Measurements from ENCODE around the gene SPATA6L.

Gene SPATA6L

DNA sequence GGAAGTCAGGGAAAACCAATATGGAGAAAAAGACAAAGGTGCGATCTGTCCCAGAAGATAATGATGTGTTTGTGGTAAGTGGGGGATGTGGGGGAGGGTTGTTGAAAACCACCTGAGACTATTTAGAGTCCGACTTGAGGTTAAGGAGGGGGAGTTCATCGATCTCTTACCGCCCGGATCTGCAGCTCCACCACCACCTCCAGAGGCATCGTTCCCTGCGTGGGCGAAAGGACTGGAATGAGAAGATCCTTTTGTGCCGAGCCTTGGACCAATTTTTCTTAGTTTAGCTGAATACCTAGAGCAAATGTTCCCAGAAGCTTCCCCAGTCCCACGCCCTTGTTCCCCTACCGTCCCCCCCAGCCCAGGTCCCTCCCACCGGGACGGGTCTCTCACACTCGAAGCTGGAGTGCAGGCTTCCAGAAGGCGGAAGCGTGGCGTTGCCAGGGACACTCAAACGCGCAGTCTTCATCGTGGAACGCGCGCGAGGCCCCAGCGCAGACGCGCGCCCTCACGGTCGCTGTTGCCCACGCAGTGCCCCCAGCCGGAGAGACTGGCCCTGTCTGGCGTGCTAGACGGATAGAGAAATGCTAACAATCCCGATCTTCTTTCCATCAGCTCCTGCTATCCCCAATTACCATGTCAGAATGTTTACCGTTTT is at the start of gene SPATA6L:
SPATA6L (minus strand) TSS at position 439 of the 658 bp plus-strand sequence; CDS start at position 209, 230 bp downstream.
- peak within 1 kb of the TSS; percentile 53 for H3K27ac Mint-ChIP-seq
- H3K27me3 Mint-ChIP-seq, result no peaks in the 10 kb centered on the region
- DNase-seq, result peak; percentile 61
- H3K9me3 Mint-ChIP-seq, result no peaks in the 10 kb centered on the region
- H3K4me1 Mint-ChIP-seq (ENCODE audit: low read depth), result peaks cover 80% of the 10 kb centered on the region
- peak within 1 kb of the TSS; percentile 76 for H3K4me3 Mint-ChIP-seq
- H3K36me3 Mint-ChIP-seq (ENCODE audit: low read depth), result peaks cover 2% of the 10 kb centered on the region

- Mint-ChIP-seq H3K9me3 (peaks cover 6% of the 10 kb centered on the region), H3K4me3 (no peak overlapping the region), H3K27ac (peak overlapping the region; percentile 79), H3K4me1 (ENCODE audit: low read depth) (peaks cover 2% of the 10 kb centered on the region), H3K36me3 (ENCODE audit: low read depth) (peaks cover 88% of the 10 kb centered on the region), H3K27me3 (no peaks in the 10 kb centered on the region)
- DNase-seq, result no peak
Measured at GRCh38 chr9:4714266-4715016, 48.2 kb upstream of the SPATA6L start.

DNA sequence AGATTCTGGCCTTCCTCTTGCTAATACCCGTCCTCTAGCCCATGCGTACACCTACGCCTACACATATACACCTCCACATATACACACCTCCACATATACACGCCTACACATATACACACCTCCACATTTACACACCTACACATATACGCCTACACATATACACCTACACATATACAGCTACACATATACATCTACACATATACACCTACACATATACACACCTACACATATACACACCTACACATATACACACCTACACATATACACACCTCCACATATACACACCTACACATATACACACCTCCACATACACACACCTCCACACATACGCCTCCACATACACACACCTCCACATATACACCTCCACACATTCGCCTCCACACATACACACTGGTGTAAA is 47.6 kb upstream of the SPATA6L start:
- H3K36me3 Mint-ChIP-seq (ENCODE audit: low read depth), result peaks cover 89% of the 10 kb centered on the region
- no peak for DNase-seq
- peaks cover 6% of the 10 kb centered on the region for H3K4me1 Mint-ChIP-seq (ENCODE audit: low read depth)
- peaks cover 6% of the 10 kb centered on the region for H3K9me3 Mint-ChIP-seq
- H3K4me3 Mint-ChIP-seq, result no peak overlapping the region
- H3K27ac Mint-ChIP-seq, result peak overlapping the region; percentile 79
- H3K27me3 Mint-ChIP-seq, result no peaks in the 10 kb centered on the region

- Mint-ChIP-seq H3K4me1 (ENCODE audit: low read depth) (peaks cover 17% of the 10 kb centered on the region), H3K27ac (no peak overlapping the region), H3K4me3 (no peak overlapping the region), H3K36me3 (ENCODE audit: low read depth) (peaks cover 86% of the 10 kb centered on the region), H3K9me3 (peaks cover 6% of the 10 kb centered on the region), H3K27me3 (no peaks in the 10 kb centered on the region)
- no peak for DNase-seq
Measured at GRCh38 chr9:4709380-4709779, 43.1 kb upstream of the SPATA6L start.

GRCh38 chr9:4706971-4707622 is 40.8 kb upstream of the SPATA6L start:
- peaks cover 85% of the 10 kb centered on the region for H3K36me3 Mint-ChIP-seq (ENCODE audit: low read depth)
- DNase-seq, result no peak
- H3K27me3 Mint-ChIP-seq, result no peaks in the 10 kb centered on the region
- no peak overlapping the region for H3K4me3 Mint-ChIP-seq
- peaks cover 24% of the 10 kb centered on the region for H3K4me1 Mint-ChIP-seq (ENCODE audit: low read depth)
- peak overlapping the region; percentile 61 for H3K27ac Mint-ChIP-seq
- H3K9me3 Mint-ChIP-seq, result no peaks in the 10 kb centered on the region

DNA sequence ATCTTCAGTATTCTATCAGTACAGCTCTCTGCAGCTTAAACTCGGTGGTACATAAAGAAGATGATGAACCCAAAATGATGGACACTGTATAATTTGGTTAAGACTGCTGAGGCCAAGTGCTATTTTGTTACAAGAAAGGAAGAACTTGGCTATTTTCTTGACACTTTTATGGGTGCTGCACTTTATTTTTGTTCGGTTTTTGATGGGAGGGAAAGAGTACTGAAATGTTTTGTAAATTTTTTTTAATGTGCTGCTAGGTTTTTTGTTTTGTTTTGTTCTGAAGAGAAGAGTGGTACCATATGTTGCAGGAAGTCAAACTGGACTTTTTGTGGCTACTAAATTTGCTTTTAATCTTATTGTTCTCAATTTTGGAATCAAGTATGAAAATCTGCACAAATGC is 39.7 kb upstream of the SPATA6L start:
- H3K27me3 Mint-ChIP-seq, result no peaks in the 10 kb centered on the region
- H3K4me1 Mint-ChIP-seq (ENCODE audit: low read depth), result peaks cover 30% of the 10 kb centered on the region
- no peak for DNase-seq
- peak overlapping the region; percentile 45 for H3K27ac Mint-ChIP-seq
- peaks cover 85% of the 10 kb centered on the region for H3K36me3 Mint-ChIP-seq (ENCODE audit: low read depth)
- H3K4me3 Mint-ChIP-seq, result no peak overlapping the region
- no peaks in the 10 kb centered on the region for H3K9me3 Mint-ChIP-seq

- no peak for DNase-seq
- Mint-ChIP-seq H3K4me3 (no peak overlapping the region), H3K9me3 (no peaks in the 10 kb centered on the region), H3K27ac (peak overlapping the region; percentile 2), H3K4me1 (ENCODE audit: low read depth) (peaks cover 31% of the 10 kb centered on the region), H3K27me3 (no peaks in the 10 kb centered on the region), H3K36me3 (ENCODE audit: low read depth) (peaks cover 85% of the 10 kb centered on the region)
Measured at GRCh38 chr9:4704129-4704528, 37.8 kb upstream of the SPATA6L start.

GRCh38 chr9:4701526-4701925 is 35.2 kb upstream of the SPATA6L start:
- H3K9me3 Mint-ChIP-seq, result no peaks in the 10 kb centered on the region

DNA sequence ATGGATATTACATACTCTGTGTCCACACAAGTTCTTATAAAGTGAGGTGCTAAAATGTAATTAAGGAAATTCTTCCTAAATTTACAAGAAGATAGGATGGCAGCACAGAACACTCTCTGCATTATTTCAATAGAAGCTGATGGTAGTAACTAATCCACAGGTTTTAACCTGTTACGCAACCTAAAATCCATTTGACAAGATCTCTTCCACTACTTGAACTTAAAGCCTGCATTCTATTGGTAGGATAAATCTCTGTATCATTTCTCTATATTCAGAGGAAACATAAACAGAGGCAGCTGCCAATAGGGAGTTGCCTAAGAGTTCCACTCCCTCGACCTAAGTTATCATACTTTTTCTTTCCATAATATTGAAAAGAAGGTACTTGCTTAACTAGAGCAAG is 34.7 kb upstream of the SPATA6L start:
- H3K27me3 Mint-ChIP-seq, result no peaks in the 10 kb centered on the region
- peaks cover 83% of the 10 kb centered on the region for H3K36me3 Mint-ChIP-seq (ENCODE audit: low read depth)
- no peaks in the 10 kb centered on the region for H3K9me3 Mint-ChIP-seq
- no peak overlapping the region for H3K4me3 Mint-ChIP-seq
- peaks cover 31% of the 10 kb centered on the region for H3K4me1 Mint-ChIP-seq (ENCODE audit: low read depth)
- DNase-seq, result no peak
- no peak overlapping the region for H3K27ac Mint-ChIP-seq

More at GRCh38 chr9:4701526-4701925, 35.2 kb upstream of the SPATA6L start:
- DNase-seq, result no peak
- Mint-ChIP-seq H3K27ac (no peak overlapping the region), H3K36me3 (ENCODE audit: low read depth) (peaks cover 83% of the 10 kb centered on the region), H3K27me3 (no peaks in the 10 kb centered on the region), H3K4me1 (ENCODE audit: low read depth) (peaks cover 25% of the 10 kb centered on the region), H3K4me3 (no peak overlapping the region)

GRCh38 chr9:4700091-4700490 is 33.8 kb upstream of the SPATA6L start:
- H3K36me3 Mint-ChIP-seq (ENCODE audit: low read depth), result peaks cover 82% of the 10 kb centered on the region
- H3K4me1 Mint-ChIP-seq (ENCODE audit: low read depth), result peaks cover 32% of the 10 kb centered on the region
- no peak for DNase-seq
- no peak overlapping the region for H3K4me3 Mint-ChIP-seq
- H3K27me3 Mint-ChIP-seq, result no peaks in the 10 kb centered on the region
- no peaks in the 10 kb centered on the region for H3K9me3 Mint-ChIP-seq
- no peak overlapping the region for H3K27ac Mint-ChIP-seq

DNA sequence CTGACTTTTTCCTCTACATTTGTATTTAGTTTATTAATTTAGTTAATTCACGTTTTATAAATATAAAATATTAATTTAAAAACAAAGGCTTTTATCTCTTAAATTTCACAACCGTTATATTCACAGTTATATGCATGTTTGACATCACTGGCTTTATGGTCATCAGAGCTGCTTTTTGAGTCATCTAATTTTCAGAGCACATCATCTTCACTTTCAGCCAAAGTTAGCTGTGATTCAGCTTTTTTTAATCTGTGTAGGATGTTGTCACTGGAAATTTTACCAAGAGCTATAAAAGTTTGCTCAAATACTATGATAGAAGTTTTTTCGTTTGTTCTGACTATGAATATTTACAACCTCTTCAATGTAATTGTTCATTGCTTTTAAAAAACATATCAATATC is 25.5 kb upstream of the SPATA6L start:
- H3K27me3 Mint-ChIP-seq, result no peaks in the 10 kb centered on the region
- H3K9me3 Mint-ChIP-seq, result no peaks in the 10 kb centered on the region
- H3K27ac Mint-ChIP-seq, result no peak overlapping the region
- no peak for DNase-seq
- H3K4me1 Mint-ChIP-seq (ENCODE audit: low read depth), result peaks cover 49% of the 10 kb centered on the region
- H3K4me3 Mint-ChIP-seq, result no peak overlapping the region
- peaks cover 61% of the 10 kb centered on the region for H3K36me3 Mint-ChIP-seq (ENCODE audit: low read depth)

DNA sequence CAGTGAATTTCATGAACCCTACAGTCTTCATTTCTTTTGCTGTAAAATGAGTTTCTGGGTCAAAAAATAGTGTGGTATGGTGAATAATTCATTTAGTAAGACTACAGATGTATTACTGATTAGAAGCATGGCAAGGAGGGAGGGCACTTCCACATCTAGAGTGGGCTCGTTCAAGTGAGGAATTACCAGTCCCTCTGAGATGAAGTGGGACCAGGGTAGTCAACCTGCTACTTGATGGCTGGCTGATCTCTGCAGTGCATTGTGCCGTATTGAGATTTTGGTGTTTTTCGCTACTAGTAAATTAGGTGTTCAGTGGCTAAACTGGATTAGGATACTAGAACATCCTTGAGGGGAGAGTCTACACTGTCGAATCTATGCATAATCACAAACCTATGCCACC is 23.9 kb upstream of the SPATA6L start:
- no peak overlapping the region for H3K4me3 Mint-ChIP-seq
- peak overlapping the region; percentile 86 for H3K27ac Mint-ChIP-seq
- DNase-seq, result no peak
- peaks cover 63% of the 10 kb centered on the region for H3K36me3 Mint-ChIP-seq (ENCODE audit: low read depth)
- peaks cover 54% of the 10 kb centered on the region for H3K4me1 Mint-ChIP-seq (ENCODE audit: low read depth)
- no peaks in the 10 kb centered on the region for H3K27me3 Mint-ChIP-seq
- H3K9me3 Mint-ChIP-seq, result no peaks in the 10 kb centered on the region

DNA sequence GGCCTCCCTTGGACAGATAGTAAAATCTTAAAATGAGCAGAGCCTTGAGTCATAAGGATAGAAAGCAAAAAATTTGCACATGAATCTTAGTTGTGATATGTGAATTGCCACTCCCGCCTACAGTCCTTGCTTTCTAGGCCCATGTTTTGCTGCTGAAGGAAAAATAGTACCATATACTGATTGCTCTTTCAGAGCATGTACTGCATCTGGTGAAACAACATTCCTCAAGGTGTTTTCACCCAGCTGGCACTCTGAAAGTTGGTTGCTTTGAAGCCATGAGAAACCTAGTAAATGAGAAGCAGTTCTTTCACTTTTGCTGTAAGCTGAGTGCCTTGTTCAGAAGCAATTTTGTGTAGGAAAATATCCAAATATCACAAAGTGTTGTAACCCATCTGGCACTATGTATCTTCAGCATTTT is 23.4 kb upstream of the SPATA6L start:
- Mint-ChIP-seq H3K9me3 (no peaks in the 10 kb centered on the region), H3K27ac (peak overlapping the region; percentile 86), H3K4me3 (no peak overlapping the region), H3K27me3 (no peaks in the 10 kb centered on the region), H3K36me3 (ENCODE audit: low read depth) (peaks cover 63% of the 10 kb centered on the region), H3K4me1 (ENCODE audit: low read depth) (peaks cover 59% of the 10 kb centered on the region)
- DNase-seq, result no peak

DNA sequence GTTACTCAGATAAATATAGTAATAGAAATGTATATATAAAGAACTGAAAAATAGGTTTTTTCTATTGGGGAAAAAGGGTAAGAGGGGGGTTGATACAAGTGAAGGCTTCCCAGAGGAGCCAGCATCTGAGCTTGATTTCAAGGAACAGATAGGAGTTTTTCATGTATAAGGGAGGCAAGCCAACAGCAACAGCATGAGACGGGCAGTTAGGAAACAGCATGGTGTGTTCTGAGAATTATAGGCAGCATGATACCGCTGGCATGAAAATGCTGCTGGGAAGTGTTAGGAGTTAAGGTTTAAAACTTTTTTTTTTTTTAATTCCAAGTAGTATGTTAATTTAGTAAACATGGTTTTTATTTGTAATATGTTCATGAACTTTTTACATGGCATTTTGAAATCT is 22.7 kb upstream of the SPATA6L start:
- Mint-ChIP-seq H3K4me3 (no peak overlapping the region), H3K9me3 (no peaks in the 10 kb centered on the region), H3K36me3 (ENCODE audit: low read depth) (peaks cover 60% of the 10 kb centered on the region), H3K27me3 (no peaks in the 10 kb centered on the region), H3K27ac (no peak overlapping the region), H3K4me1 (ENCODE audit: low read depth) (peaks cover 60% of the 10 kb centered on the region)
- no peak for DNase-seq

DNA sequence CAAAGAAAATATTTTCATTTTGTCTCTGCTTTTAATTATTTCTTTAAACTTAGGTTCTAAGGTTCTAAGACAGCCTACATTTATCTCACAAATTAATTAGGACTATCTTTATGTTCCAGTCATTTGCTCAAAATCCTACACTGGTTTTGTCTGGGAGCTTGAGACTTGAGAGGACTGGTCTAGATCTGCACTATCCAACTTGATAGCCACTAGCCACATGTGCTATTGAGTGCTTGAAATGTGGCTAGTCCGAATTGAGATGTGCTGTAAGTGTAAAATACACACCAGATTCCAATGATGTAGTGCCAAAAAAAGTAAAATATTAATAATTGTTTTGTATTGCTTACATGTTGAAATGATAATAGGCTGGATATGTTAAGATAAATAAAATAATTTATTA is 20.3 kb upstream of the SPATA6L start:
- Mint-ChIP-seq H3K36me3 (ENCODE audit: low read depth) (peaks cover 55% of the 10 kb centered on the region), H3K9me3 (no peaks in the 10 kb centered on the region), H3K4me1 (ENCODE audit: low read depth) (peaks cover 58% of the 10 kb centered on the region), H3K4me3 (no peak overlapping the region), H3K27ac (no peak overlapping the region), H3K27me3 (no peaks in the 10 kb centered on the region)
- DNase-seq, result no peak
